HG03457 (cell line): ENCODE measurements around the gene OR5K3.
"Not testable (repeated sequence)": the region's sequence is repeated elsewhere in the genome, so short reads cannot be mapped to it uniquely, and the experiment has no call there.

ENCODE experiments used
- ATAC-seq: cut with Tn5 transposase; IDR thresholded peaks from one replicate; pipeline ENCODE4 v1.9.1; 2021; ENCODE audit warnings: moderate number of reproducible peaks; ENCODE audit not compliant: unreplicated experiment

Gene OR5K3

GRCh38 chr3:98390366-98390765 lies at the start of gene OR5K3:
Gene OR5K3, plus strand, starts transcription at chr3:98390666. Its CDS starts 0 bp downstream, at chr3:98390666.
- ATAC-seq = no peak

- no peak for ATAC-seq
Observed at GRCh38 chr3:98341758-98342157, 48.7 kb upstream of the OR5K3 start.

- no peak for ATAC-seq
Observed at GRCh38 chr3:98343647-98344507, 46.6 kb upstream of the OR5K3 start.

- no peak for ATAC-seq
Observed at GRCh38 chr3:98350082-98350481, 40.4 kb upstream of the OR5K3 start.

- no peak for ATAC-seq
Observed at GRCh38 chr3:98353554-98353953, 36.9 kb upstream of the OR5K3 start, which contains the start of gene OR5K4. Gene OR5K4, plus strand, starts transcription at chr3:98353854. Its CDS starts 0 bp downstream, at chr3:98353854.

- no peak for ATAC-seq
Observed at GRCh38 chr3:98359250-98359649, 31.2 kb upstream of the OR5K3 start.

- ATAC-seq = peak; percentile 78
Observed at GRCh38 chr3:98359993-98360675, 30.3 kb upstream of the OR5K3 start.

- ATAC-seq = no peak
Observed at GRCh38 chr3:98360681-98361080, 29.8 kb upstream of the OR5K3 start.

- ATAC-seq = no peak
Observed at GRCh38 chr3:98361289-98361688, 29.2 kb upstream of the OR5K3 start.

- no peak for ATAC-seq
Observed at GRCh38 chr3:98367464-98368246, 22.8 kb upstream of the OR5K3 start.

- no peak for ATAC-seq
Observed at GRCh38 chr3:98371186-98371585, 19.3 kb upstream of the OR5K3 start.

GRCh38 chr3:98371853-98372252 lies 18.6 kb upstream of the OR5K3 start:
- ATAC-seq = no peak

GRCh38 chr3:98372445-98372844 lies 18.0 kb upstream of the OR5K3 start:
- no peak for ATAC-seq

GRCh38 chr3:98376631-98377030 lies 13.8 kb upstream of the OR5K3 start:
- ATAC-seq = no peak

GRCh38 chr3:98388147-98388546 lies 2.3 kb upstream of the OR5K3 start:
- ATAC-seq = no peak

GRCh38 chr3:98395101-98395500 lies 4.6 kb downstream of the OR5K3 start:
- ATAC-seq = no peak

GRCh38 chr3:98396482-98396881 lies 6.0 kb downstream of the OR5K3 start:
- ATAC-seq = not testable (repeated sequence)

GRCh38 chr3:98398513-98398912 lies 8.0 kb downstream of the OR5K3 start:
- ATAC-seq = no peak

- no peak for ATAC-seq
Observed at GRCh38 chr3:98402507-98402906, 12.0 kb downstream of the OR5K3 start.

- ATAC-seq = no peak
Observed at GRCh38 chr3:98404010-98404409, 13.5 kb downstream of the OR5K3 start.

- no peak for ATAC-seq
Observed at GRCh38 chr3:98406034-98406433, 15.6 kb downstream of the OR5K3 start.
